Neural cell (in vitro differentiated cells): ENCODE results near the gene BMP4.

Experiments
- CTCF ChIP-seq: fragments of 450-650 bp; IDR thresholded peaks from 2 replicates; pipeline ENCODE4 v1.5.1; 2014; ENCODE audit warnings: antibody characterized with exemption, mild to moderate bottlenecking, moderate library complexity; ENCODE audit not compliant: poor library complexity, severe bottlenecking
- EP300 ChIP-seq: fragments of 450-650 bp; conservative IDR thresholded peaks from 2 replicates; pipeline ENCODE4 v1.6.1; 2014; ENCODE audit warnings: antibody characterized with exemption, mild to moderate bottlenecking, moderate library complexity; ENCODE audit not compliant: poor library complexity, severe bottlenecking
- RAD21 ChIP-seq: fragments of 450-650 bp; conservative IDR thresholded peaks from 2 replicates; pipeline ENCODE4 v1.6.1; 2014; ENCODE audit warnings: antibody characterized with exemption, mild to moderate bottlenecking, moderate library complexity

- TF ChIP-seq EP300 (peak; percentile 96), CTCF (no peak), RAD21 (no peak)
Measured at GRCh38 chr14:53921027-53921426, 35.6 kb downstream of the BMP4 start.
